ENCODE measurements around the gene NECTIN1. TPM values are rescaled to one million over a fixed set of nuclear protein-coding genes. Genes with fewer than 3 reads are reported as not detected.

Gene NECTIN1
- total and polyA plus RNA-seq, 2 of the 13 experiments (the other 11 are each of a cell fraction or from before 2014, with no cell fraction given) = 3.9 to 7.3 TPM

GRCh38 chr11:119617340-119617713 is 111.7 kb downstream of the NECTIN1 start (continued):
- TF ChIP-seq CEBPZ (IDR thresholded peaks at IDR 0.05; ENCODE audit: low read length) (no peak), SALL2 (CRISPR knock-in tag; IDR thresholded peaks at IDR 0.05) (no peak), RAD21 (CRISPR knock-in tag; IDR thresholded peaks at IDR 0.05) (no peak)

GRCh38 chr11:119616586-119617339 is 112.2 kb downstream of the NECTIN1 start:
- FAIRE-seq = no peak
- Histone ChIP-seq H3K36me3 (replicated peaks in 1 of 2; ENCODE audit: control insufficient read depth in 1 of 2, insufficient read depth in 2 of 2, low read length in 2 of 2) (no peaks in the 10 kb centered on the region), H3K4me1 (ENCODE audit: insufficient read depth, low read length) (peaks cover 48% of the 10 kb centered on the region), H3K27ac (ENCODE audit: extremely low read length, insufficient read depth, low read length) (no peak overlapping the region), H3K9me3 (ENCODE audit: low read length) (no peaks in the 10 kb centered on the region), H3K4me3 (replicated peaks in 1 of 3; ENCODE audit: insufficient read depth in 1 of 3, low read depth in 2 of 3, low read length in 3 of 3) (no peak overlapping the region), H3K9ac (ENCODE audit: insufficient read depth, low read depth, low read length) (no peak overlapping the region), H2AFZ (ENCODE audit: low read length) (no peak overlapping the region), H3K27me3 (ENCODE audit: control insufficient read depth in 1 of 2, insufficient read depth in 2 of 2, low read length in 2 of 2) (peaks cover 0 to 18% of the 10 kb centered on the region in 2 experiments; a peak in 4 of 5 replicates), H4K20me1 (ENCODE audit: insufficient read depth, low read length) (no peaks in the 10 kb centered on the region), H3K79me2 (ENCODE audit: insufficient read depth, low read length) (no peaks in the 10 kb centered on the region), H3K4me2 (ENCODE audit: low read depth, low read length) (no peak overlapping the region)
- no peak for ATAC-seq
- CTCF ChIA-PET (ENCODE audit: low intra/inter-chr PET ratio, low total read pairs) = no interaction called here
- intact Hi-C loops (cut with micrococcal nuclease; ENCODE audit: unreplicated experiment) (no loop called here), in situ Hi-C loops (cut with HindIII; ENCODE audit: extremely low pct_ligation_motif_present, low pct_unique_long_range_greater_than_20kb) (no loop called here)
- 65% methylated on average over 9 of the region's 9 CpGs for WGBS (ENCODE audit: low lambda C conversion rate)
- POLR2A ChIA-PET = no interaction called here
- DNase-seq (ENCODE audit: low spot score) = no peak
- TF ChIP-seq KAT2B (IDR thresholded peaks at IDR 0.05; ENCODE audit: borderline replicate concordance, low read depth, low read length) = no peak
- TF ChIP-seq SATB2 (CRISPR knock-in tag; IDR thresholded peaks at IDR 0.05) = no peak
- no peak for TF ChIP-seq ZBTB20 (CRISPR knock-in tag; IDR thresholded peaks at IDR 0.05; ENCODE audit: borderline replicate concordance, low read depth)
- TF ChIP-seq ZNF3 (CRISPR knock-in tag; IDR thresholded peaks at IDR 0.05) = no peak
- TF ChIP-seq GATA4 (IDR thresholded peaks at IDR 0.05; ENCODE audit: borderline replicate concordance, low read depth) = no peak
- TF ChIP-seq ZNF616 (CRISPR knock-in tag; IDR thresholded peaks at IDR 0.05; ENCODE audit: low read depth) = no peak
- no peak for TF ChIP-seq HNRNPH1 (optimal IDR thresholded peaks at IDR 0.05; ENCODE audit: low read depth, low read length)
- no peak for TF ChIP-seq BHLHE40 (IDR thresholded peaks at IDR 0.05; ENCODE audit: low read length)
- no peak for TF ChIP-seq DMTF1 (CRISPR knock-in tag; IDR thresholded peaks at IDR 0.05)
- no peak for TF ChIP-seq DZIP1 (CRISPR knock-in tag; IDR thresholded peaks at IDR 0.05)
- TF ChIP-seq PAF1 (CRISPR knock-in tag; IDR thresholded peaks at IDR 0.05) = no peak
- TF ChIP-seq ARNT2 (CRISPR knock-in tag; IDR thresholded peaks at IDR 0.05; ENCODE audit: low read depth) = no peak
- BruUV-seq (replicated peaks) = no TSS peak

Measured in HepG2 (cell line).